ENCODE measurements around the gene ASTE1. TPM values are rescaled to one million over a fixed set of nuclear protein-coding genes. Genes with fewer than 3 reads are reported as not detected.

Gene ASTE1
- total and polyA plus RNA-seq, 8 donors: 0.45 to 13.2 (median 3.3) TPM

DNA sequence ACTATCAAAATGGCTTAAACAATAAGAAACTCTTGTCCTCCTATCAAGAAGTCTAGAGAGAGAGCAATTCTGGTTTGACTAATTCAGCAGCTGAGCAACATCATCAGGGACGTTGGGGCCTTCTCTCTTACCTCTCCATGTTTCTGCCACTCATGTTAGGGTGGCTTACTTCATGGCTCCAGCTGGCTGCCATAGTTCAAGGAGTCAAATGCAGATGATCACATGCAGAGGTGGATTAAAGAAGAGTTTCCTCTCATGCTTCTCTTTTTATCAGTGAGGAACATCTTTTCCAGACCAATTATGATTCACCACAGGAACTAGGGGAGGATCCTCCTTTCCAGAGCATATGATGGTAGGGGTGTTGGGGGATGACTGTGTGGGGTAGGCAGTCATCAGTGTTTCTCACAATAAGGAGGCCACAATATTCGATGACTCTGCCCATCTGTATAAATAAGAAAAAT is 45.5 kb upstream of the ASTE1 start:
- Histone ChIP-seq H3K9me3 (no peaks in the 10 kb centered on the region), H3K36me3 (no peaks in the 10 kb centered on the region), H3K4me1 (no peaks in the 10 kb centered on the region), H3K27me3 (no peaks in the 10 kb centered on the region), H3K27ac (no peak overlapping the region), H3K4me3 (no peak overlapping the region)
- WGBS, 5 donors: 47 to 65% (median 56%) methylated on average over 2 of the region's 2 CpGs
- intact Hi-C loops (cut with DNase I; ENCODE audit: low total_unique reads): no loop called here
- TF ChIP-seq POLR2A (IDR thresholded peaks at IDR 0.05): no peak
- TF ChIP-seq POLR2AphosphoS5 (IDR thresholded peaks at IDR 0.05): no peak
- TF ChIP-seq EP300 (IDR thresholded peaks at IDR 0.05): no peak
- TF ChIP-seq CTCF (IDR thresholded peaks at IDR 0.05): no peak
- no peak for DNase-seq

- Histone ChIP-seq H3K4me1 (peaks cover 0 to 2% (median 0%) of the 10 kb centered on the region in 4 donors), H3K27me3 (no peaks in the 10 kb centered on the region), H3K36me3 (no peaks in the 10 kb centered on the region), H3K27ac (no peak overlapping the region), H3K4me3 (no peak overlapping the region), H3K9me3 (no peaks in the 10 kb centered on the region)
- intact Hi-C loops (cut with DNase I; ENCODE audit: low total_unique reads): no loop called here
- DNase-seq: no peak
- TF ChIP-seq POLR2AphosphoS5 (IDR thresholded peaks at IDR 0.05) (no peak), EP300 (IDR thresholded peaks at IDR 0.05) (no peak), POLR2A (IDR thresholded peaks at IDR 0.05) (no peak), CTCF (IDR thresholded peaks at IDR 0.05) (no peak)
Observed at GRCh38 chr3:131067983-131068382, 41.4 kb upstream of the ASTE1 start.

GRCh38 chr3:131053043-131053859 is 26.6 kb upstream of the ASTE1 start:
- H3K36me3 ChIP-seq: peaks cover 0 to 2% (median 0%) of the 10 kb centered on the region in 4 donors
- no peak overlapping the region for H3K4me3 ChIP-seq
- H3K9me3 ChIP-seq: no peaks in the 10 kb centered on the region
- no peaks in the 10 kb centered on the region for H3K4me1 ChIP-seq
- H3K27me3 ChIP-seq: no peaks in the 10 kb centered on the region
- no peak overlapping the region for H3K27ac ChIP-seq
- intact Hi-C loops (cut with DNase I; ENCODE audit: low total_unique reads): no loop called here
- WGBS, 5 donors: 79 to 87% (median 81%) methylated on average over 3 of the region's 3 CpGs
- TF ChIP-seq CTCF (IDR thresholded peaks at IDR 0.05): no peak
- TF ChIP-seq EP300 (IDR thresholded peaks at IDR 0.05): no peak
- TF ChIP-seq POLR2A (IDR thresholded peaks at IDR 0.05): no peak
- TF ChIP-seq POLR2AphosphoS5 (IDR thresholded peaks at IDR 0.05): no peak
- DNase-seq: no peak

- intact Hi-C loops (cut with DNase I; ENCODE audit: low total_unique reads): no loop called here
- Histone ChIP-seq H3K4me1 (no peaks in the 10 kb centered on the region), H3K4me3 (no peak overlapping the region), H3K27me3 (no peaks in the 10 kb centered on the region), H3K36me3 (peaks cover 0 to 4% (median 0%) of the 10 kb centered on the region in 4 donors), H3K9me3 (no peaks in the 10 kb centered on the region), H3K27ac (no peak overlapping the region)
- no peak for DNase-seq
- WGBS, 5 donors: 72 to 84% (median 74%) methylated on average over 3 of the region's 3 CpGs
- TF ChIP-seq EP300 (IDR thresholded peaks at IDR 0.05): no peak
- TF ChIP-seq CTCF (IDR thresholded peaks at IDR 0.05): no peak
- TF ChIP-seq POLR2AphosphoS5 (IDR thresholded peaks at IDR 0.05): no peak
- TF ChIP-seq POLR2A (IDR thresholded peaks at IDR 0.05): no peak
Observed at GRCh38 chr3:131050001-131050400, 23.4 kb upstream of the ASTE1 start.
